ENCODE data around the gene CSKMT. TPM values are rescaled to one million over a fixed set of nuclear protein-coding genes. Genes with fewer than 3 reads are reported as not detected.
"Not testable (repeated sequence)": the region's sequence is repeated elsewhere in the genome, so short reads cannot be mapped to it uniquely, and the experiment has no call there.

The CSKMT gene, protein sequence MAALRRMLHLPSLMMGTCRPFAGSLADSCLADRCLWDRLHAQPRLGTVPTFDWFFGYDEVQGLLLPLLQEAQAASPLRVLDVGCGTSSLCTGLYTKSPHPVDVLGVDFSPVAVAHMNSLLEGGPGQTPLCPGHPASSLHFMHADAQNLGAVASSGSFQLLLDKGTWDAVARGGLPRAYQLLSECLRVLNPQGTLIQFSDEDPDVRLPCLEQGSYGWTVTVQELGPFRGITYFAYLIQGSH
- polyA plus RNA-seq (ENCODE audit: insufficient read length in 3 of 3): 1 to 10 TPM; 3.8 to 5.9 (median 4.6) TPM
- long read RNA-seq, donor 1, partial matches to known transcripts: 0 of 8 reads
- long read RNA-seq, donor 1, other reads (novel, unspliced or antisense): 0 of 8 reads
- long read RNA-seq, donor 2, partial matches to known transcripts: 0 of 4 reads
- long read RNA-seq, donor 2, other reads (novel, unspliced or antisense): 0 of 4 reads
- long read RNA-seq, donor 3, transcript CSKMT-202 (2 exons, 2,870 nt): major isoform, 5 of 9 reads
- long read RNA-seq, donor 3, partial matches to known transcripts: 0 of 9 reads
- long read RNA-seq, donor 3, other reads (novel, unspliced or antisense): 0 of 9 reads
- long read RNA-seq, donor 4, transcript CSKMT-202 (2 exons, 2,870 nt): major isoform, 7 of 14 reads
- long read RNA-seq, donor 4, transcript CSKMT-204 (1 exons, 376 nt): major isoform, 7 of 14 reads
- long read RNA-seq, donor 4, partial matches to known transcripts: 0 of 14 reads
- long read RNA-seq, donor 4, other reads (novel, unspliced or antisense): 0 of 14 reads
- long read RNA-seq, donor 5: 0 reads
- long read RNA-seq, donor 6, partial matches to known transcripts: 0 of 9 reads
- long read RNA-seq, donor 6, other reads (novel, unspliced or antisense): 0 of 9 reads
- long read RNA-seq, donor 7, transcript CSKMT-202 (2 exons, 2,870 nt): major isoform, 6 of 12 reads
- long read RNA-seq, donor 7, transcript CSKMT-204 (1 exons, 376 nt): minor isoform, 5 of 12 reads
- long read RNA-seq, donor 7, partial matches to known transcripts: 0 of 12 reads
- long read RNA-seq, donor 7, other reads (novel, unspliced or antisense): 0 of 12 reads
- long read RNA-seq, donor 8, transcript CSKMT-204 (1 exons, 376 nt): major isoform, 8 of 16 reads
- long read RNA-seq, donor 8, transcript CSKMT-202 (2 exons, 2,870 nt): minor isoform, 7 of 16 reads
- long read RNA-seq, donor 8, partial matches to known transcripts: 0 of 16 reads
- long read RNA-seq, donor 8, other reads (novel, unspliced or antisense): 0 of 16 reads
- long read RNA-seq, donor 9, partial matches to known transcripts: 0 of 6 reads
- long read RNA-seq, donor 9, other reads (novel, unspliced or antisense): 0 of 6 reads
- long read RNA-seq, donor 10, transcript CSKMT-204 (1 exons, 376 nt): major isoform, 9 of 13 reads
- long read RNA-seq, donor 10, partial matches to known transcripts: 0 of 13 reads
- long read RNA-seq, donor 10, other reads (novel, unspliced or antisense): 0 of 13 reads
- long read RNA-seq, donor 11, transcript CSKMT-204 (1 exons, 376 nt): minor isoform, 6 of 13 reads
- long read RNA-seq, donor 11, transcript CSKMT-202 (2 exons, 2,870 nt): major isoform, 7 of 13 reads
- long read RNA-seq, donor 11, partial matches to known transcripts: 0 of 13 reads
- long read RNA-seq, donor 11, other reads (novel, unspliced or antisense): 0 of 13 reads
- long read RNA-seq, donor 12, partial matches to known transcripts: 0 of 3 reads
- long read RNA-seq, donor 12, other reads (novel, unspliced or antisense): 0 of 3 reads
- long read RNA-seq, donor 13: 0 reads
- long read RNA-seq, donor 14, transcript CSKMT-204 (1 exons, 376 nt): major isoform, 5 of 6 reads
- long read RNA-seq, donor 14, partial matches to known transcripts: 0 of 6 reads
- long read RNA-seq, donor 14, other reads (novel, unspliced or antisense): 0 of 6 reads
- long read RNA-seq, donor 15, partial matches to known transcripts: 0 of 5 reads
- long read RNA-seq, donor 15, other reads (novel, unspliced or antisense): 0 of 5 reads
- long read RNA-seq, donor 16, transcript CSKMT-202 (2 exons, 2,870 nt): major isoform, 8 of 17 reads
- long read RNA-seq, donor 16, transcript CSKMT-204 (1 exons, 376 nt): minor isoform, 6 of 17 reads
- long read RNA-seq, donor 16, partial matches to known transcripts: 0 of 17 reads
- long read RNA-seq, donor 16, other reads (novel, unspliced or antisense): 0 of 17 reads

DNA sequence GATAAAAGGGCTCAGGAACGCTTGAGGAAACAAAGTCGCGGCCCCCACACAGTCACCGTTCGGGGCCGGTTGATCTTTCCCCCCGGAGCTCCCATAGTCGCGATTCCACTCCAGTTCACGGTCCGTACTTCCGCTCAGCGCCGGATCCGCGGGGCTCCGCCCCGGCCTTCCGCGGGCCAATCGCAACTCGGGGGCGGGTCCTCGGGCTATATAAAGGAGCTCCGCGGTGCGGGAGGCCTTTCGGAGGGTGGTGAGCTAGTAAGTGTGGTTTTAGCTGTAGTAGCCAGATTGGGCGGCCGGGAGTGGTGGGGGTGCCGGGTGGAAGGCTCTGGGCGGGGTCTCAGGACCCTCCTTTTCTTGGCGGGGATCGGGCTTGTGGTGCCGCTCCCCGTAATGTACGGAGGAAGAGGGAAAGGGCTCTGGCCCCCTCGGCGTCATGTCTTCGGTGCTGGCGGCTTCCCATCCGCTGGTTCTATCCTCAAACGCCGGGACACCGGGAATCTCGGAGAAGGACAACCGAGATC, at the start of gene CSKMT, which contains the start of gene C11orf98:
CSKMT (plus strand) TSS at position 238 of the 524 bp plus-strand sequence. CDS start 568 bp downstream, outside the sequence.
C11orf98 (minus strand) TSS at position 136 of the 524 bp plus-strand sequence; CDS start at position 95, 41 bp downstream.
- peak; percentile 86 to 95 (median 93) for DNase-seq (ENCODE audit: extremely low read depth in 1 of 11, low read depth in 9 of 11, low spot score in 4 of 11)

DNA sequence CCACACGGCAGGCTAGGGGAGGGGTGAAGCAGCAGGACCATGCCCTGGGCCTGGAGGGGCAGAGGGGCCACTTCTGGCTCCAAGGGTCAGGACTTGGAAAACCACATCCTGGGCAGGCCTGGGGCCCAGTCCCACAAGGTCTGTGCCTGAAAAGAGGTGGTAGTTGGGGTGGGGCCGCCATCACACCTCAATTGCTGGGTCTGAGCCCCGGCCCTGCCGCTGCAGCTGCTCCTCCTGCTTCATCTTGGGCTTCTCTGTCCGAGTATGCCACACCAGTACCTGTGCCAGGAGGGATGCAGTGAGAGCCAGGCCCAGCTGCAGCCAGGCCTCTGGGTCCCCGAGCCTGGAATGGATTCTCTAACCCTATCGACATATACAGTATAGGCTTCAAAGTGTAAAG, 49.6 kb upstream of the CSKMT start:
- no peak for DNase-seq (ENCODE audit: extremely low read depth in 1 of 11, low read depth in 9 of 11, low spot score in 4 of 11)

DNA sequence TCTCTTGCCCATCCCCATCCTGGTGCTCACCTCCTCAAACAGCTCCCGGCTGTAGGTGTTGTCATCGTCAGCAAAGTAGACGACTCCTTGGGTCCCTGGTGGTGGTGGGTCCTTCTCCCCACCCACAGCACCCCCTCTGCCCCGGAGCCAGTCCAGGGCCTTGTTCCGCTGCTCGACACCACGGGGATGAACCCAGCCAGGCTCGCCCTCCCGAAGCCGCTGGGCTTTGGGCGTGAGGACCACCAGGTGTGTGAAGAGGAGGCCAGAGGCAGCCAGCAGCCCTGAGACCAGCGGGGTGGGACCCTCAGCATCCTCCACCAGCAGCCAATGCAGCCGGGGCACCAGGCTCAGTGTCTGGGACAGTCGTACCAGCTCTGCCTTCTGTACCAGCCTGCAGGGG, 48.2 kb upstream of the CSKMT start:
- DNase-seq (ENCODE audit: extremely low read depth in 1 of 11, low read depth in 9 of 11, low spot score in 4 of 11): not testable (repeated sequence)

DNA sequence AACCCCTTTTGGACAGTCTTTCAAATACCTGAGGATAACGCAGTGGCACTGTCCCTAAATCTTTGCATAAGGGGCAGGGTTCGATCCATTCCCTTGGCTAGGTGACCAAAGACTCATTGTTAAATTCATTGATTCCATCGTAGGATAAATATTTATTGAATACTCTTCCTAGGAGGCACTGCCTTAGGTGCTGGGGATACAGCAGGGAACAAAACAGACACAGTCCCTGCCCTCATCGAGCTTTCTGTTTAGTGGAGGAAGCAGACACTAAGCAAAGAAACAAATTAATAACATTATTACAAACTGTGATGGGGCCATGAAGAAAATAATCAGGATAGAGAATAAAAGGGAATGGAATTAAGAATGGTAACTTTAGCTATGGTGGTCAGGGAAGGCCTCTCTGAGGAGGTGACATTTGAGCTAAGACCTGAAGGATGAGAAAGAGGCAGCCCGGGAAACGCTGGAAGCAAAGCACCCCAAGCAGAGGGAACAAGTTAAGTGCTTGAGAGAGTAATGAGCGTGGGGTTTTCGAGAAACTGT, 44.0 kb upstream of the CSKMT start:
- DNase-seq (ENCODE audit: extremely low read depth in 1 of 11, low read depth in 9 of 11, low spot score in 4 of 11): no peak

DNA sequence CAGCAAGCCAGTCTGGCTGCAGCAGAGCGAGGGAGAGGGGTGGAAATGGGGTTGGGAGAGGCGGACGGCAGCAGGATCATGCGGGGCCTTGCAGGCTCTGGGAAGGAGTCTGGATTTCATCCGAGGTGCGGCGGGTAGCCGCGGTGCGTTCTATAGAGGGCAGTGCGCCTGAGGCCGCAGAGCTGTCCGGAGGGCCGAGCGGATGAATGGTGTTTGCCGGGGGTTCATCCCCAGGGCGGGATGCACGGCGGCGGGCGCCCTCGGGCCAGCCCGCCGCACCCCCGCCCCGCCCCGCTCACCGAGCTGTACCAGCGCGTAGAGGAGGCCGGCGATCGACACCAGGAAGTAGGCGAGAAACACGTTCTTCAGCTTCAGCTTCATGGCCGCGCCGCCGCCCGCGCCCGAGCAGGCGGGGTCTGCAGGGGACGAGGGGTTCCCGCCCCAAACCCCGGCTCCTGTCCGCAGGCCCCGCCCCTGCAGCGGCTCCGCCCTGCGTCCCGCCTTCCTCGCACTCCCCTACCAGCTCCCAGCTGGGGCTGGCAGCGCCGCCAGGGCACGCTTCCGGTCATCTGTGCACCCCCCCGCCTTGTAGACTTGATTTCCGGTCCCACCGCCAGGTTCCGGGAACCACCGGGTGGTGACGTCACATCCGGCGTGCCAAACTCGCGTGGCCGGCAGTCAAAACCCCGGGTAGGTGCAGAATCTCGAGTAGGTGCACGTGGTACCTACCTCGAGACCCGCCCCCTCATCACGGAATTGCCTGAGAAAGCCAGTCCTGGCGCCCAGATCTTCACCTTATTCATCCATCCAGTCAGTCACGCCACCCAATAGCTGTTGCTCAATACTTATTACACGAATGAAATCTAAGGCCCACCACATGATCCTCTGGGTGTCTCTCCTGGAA, 43.3 kb upstream of the CSKMT start, which contains the start of gene B3GAT3:
B3GAT3 (minus strand) TSS at position 420 of the 904 bp plus-strand sequence; CDS start at position 381, 39 bp downstream.
- DNase-seq (ENCODE audit: extremely low read depth in 1 of 11, low read depth in 9 of 11, low spot score in 4 of 11): peak; percentile 87 to 96 (median 93)

DNA sequence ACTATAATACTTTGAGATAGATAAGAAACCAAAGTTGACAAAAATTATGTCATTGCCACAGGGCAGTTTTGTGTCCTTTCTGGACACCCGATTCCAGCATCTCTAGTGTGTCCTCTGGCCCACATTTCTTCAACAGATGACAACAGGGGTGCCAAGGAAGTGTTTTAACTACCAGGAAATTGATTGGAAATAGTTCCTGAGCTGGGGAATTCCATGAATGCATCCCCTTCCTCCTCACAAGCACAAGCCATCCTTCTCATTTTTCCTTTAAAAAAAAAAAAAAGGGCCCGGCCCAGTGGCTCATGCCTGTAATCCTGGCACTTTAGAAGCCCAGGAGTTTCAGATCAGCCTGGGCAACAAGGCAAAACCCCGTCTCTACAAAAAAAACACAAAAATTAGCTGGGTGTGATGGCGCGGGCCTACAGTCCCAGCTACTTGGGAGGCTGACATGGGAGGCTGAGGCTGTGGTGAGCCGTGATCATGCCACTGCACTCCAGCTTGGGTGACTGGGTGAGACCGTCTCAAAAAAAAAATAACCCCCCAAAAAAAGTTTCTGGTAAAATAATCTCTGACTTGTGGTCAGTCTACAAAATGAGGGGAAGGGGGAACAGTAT, 42.5 kb upstream of the CSKMT start:
- no peak for DNase-seq (ENCODE audit: extremely low read depth in 1 of 11, low read depth in 9 of 11, low spot score in 4 of 11)

DNA sequence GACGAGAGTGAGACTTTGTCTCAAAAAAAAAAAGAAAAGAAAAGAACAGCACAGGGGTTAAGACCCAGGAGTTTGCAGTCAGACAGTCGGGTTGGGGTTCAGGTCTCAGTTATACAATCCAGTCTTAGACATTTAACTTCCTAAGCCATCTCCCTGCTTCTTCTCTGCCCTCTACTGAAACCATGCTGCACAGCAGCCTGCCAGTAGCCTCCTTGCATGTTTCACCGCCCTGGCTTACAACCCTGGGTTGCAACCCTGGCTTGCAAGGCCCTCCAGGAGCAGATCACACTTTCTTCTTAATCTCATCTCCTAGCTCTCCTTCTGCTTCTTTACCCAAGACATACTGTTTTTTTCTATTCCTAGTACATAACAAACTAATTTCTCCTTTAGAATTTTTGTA, 37.4 kb upstream of the CSKMT start:
- DNase-seq (ENCODE audit: extremely low read depth in 1 of 11, low read depth in 9 of 11, low spot score in 4 of 11): no peak

DNA sequence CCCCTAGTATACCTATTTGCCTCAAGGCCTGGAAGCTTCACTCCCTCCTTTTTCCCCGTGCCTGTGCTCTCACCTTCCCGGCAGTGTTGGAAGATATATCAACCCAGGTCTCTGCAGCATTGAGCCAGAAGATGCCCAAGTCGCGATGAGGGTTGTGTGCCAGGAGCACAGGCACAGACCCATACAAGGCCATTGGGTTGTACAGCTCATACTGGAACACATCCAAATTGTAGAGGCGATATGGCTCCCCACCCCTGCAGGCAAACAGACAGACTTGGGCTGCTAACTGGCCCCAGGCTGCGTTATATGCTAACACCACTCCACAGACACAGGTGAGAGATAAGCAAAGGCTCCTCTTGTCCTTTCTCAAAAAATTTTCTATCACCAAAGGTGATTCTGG, 32.6 kb upstream of the CSKMT start:
- no peak for DNase-seq (ENCODE audit: extremely low read depth in 1 of 11, low read depth in 9 of 11, low spot score in 4 of 11)

DNA sequence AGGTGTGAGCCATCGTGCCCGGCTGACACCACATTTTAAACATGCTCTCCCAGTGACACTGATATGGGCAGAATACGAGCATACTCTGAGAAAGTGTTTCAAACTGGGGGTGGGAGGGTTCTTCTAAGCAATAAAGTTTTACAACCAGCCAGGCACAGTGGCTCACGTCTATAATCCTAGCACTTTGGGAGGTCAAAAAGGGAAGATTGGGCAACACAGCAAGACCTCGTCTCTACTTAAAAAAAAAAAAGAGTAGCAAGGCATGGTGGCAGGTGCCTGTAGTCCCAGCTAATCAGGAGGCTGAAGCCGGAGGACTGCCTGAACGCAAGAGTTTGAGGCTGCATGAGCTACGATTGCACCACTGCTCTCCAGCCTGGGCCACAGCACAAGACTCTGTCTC, 20.9 kb upstream of the CSKMT start:
- no peak for DNase-seq (ENCODE audit: extremely low read depth in 1 of 11, low read depth in 9 of 11, low spot score in 4 of 11)

DNA sequence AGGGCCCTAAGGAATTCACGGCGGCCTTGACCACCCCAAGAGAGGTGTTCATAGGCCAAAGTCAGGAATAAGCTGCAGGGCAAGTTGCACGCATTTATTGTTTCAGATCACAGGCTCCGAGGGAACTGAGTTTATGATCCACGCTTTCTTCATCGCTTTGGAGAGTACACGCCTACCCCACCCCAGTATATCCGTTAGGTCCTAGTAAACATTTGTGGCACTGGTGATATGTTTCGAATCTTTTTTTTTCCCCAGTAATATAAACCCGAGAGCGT, 19.5 kb upstream of the CSKMT start:
- no peak for DNase-seq (ENCODE audit: extremely low read depth in 1 of 11, low read depth in 9 of 11, low spot score in 4 of 11)

DNA sequence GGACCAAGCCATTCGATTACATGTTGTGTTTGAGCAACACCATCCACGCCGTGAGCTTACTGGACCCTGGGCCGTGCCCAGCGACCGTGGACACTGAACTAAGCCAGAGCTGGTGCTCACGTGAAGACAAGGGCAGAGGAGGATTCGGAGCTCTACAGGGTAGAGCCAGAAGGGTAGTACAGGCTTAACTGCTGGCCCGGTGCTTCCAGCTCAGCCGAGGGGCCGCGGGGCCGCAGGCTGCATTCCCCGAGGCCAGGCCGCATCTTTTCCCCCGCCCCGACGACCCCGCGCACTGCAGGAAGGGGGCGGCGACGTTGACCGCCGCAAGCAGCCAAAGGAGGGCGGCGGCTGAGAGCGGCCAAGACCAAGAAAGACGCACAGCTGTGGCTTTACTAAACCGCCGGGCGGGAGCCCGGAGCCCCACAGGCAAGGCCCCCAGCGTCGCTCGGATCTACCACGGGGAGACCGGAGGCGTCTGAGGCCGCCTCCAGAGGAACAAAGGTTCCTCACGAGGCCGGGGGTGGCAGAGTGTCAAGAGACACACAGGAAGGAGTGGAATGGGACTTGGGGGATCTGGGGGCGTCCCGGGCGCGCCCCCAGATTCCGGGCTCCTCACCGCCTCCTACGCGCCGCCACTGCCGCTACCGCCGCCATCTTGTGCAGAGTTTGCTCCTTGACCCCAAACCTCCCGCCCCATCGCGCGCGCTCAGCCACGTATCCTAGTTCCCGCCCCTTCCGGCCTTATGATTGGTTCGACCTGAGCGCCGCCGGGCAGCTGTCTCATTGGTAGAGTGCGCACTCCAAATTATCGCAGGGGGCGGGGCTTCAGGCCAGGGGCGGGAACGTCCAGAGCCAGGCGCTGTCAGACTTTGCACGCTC, 18.9 kb upstream of the CSKMT start, which contains the start of gene GANAB:
GANAB (minus strand) TSS at position 668 of the 879 bp plus-strand sequence; CDS start at position 654, 14 bp downstream.
- peak; percentile 91 to 99 (median 98) for DNase-seq (ENCODE audit: extremely low read depth in 1 of 11, low read depth in 9 of 11, low spot score in 4 of 11)

DNA sequence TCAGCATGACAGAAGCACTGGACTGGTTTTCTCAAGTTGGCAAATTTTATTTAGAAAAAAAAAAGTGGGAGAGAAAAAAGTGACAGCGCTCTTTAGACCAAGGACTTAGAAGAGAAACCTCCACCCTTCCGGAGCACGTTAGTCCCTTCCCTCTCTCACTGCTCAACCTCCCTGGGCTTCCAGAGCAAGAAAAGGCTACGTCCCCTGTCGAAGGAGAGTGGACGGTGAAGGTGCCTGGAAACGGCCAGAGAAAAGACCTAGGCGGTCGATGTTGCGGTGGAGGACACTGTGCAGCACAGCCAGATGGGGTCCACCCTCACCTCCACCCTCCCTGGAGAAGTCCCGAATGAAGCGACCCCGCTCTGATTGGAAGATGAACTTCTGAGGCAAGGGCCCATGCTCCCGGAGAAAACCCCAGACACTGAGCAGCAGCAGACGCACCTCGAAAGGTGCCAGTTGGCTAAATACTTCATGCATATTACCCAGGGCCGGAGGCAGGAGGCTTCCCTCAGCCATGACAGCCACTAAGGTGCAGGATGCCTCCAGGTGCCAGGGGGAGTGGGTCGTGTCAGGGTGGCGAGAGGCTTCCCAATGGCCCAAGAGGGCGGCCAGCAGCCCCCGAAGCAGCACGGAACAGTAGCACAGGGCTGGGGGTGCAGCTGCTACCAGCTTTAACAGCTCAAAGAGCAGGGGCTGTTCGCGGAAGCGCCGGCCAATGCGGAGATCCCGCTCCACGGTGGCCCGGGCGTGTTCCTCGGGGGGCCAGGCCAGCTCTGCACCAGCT, 18.1 kb upstream of the CSKMT start:
- no peak for DNase-seq (ENCODE audit: extremely low read depth in 1 of 11, low read depth in 9 of 11, low spot score in 4 of 11)

DNA sequence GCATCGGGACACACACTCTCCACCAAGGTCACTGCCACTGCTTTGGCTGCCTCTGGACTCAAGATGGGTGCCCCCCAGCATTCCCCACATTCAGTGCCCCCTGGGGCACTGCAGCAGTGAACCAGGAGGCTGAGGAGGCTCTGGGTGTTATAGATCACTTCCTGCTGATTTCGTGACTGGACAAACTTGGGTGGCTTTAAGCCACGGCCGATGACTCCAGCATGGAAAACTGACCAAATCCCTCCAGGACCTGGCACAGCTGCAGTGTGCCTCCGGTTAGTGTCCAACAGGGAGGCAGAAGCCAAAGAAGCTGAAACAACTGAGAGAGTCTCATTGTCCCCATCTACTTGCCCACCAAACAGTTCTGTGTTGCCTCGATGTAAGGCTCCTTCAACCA, 17.5 kb upstream of the CSKMT start:
- no peak for DNase-seq (ENCODE audit: extremely low read depth in 1 of 11, low read depth in 9 of 11, low spot score in 4 of 11)
